ENCODE results near the gene DLX6.

GRCh38 chr7:96996958-96997511, 8.3 kb upstream of the DLX6 start:
- TF ChIP-seq CTCF (IDR thresholded peaks at IDR 0.05 in 2 of 3, conservative IDR thresholded peaks at IDR 0.05 in 1 of 3; ENCODE audit: borderline replicate concordance in 1 of 3, insufficient read depth in 1 of 3, low read depth in 2 of 3, low read length in 2 of 3) (no peak), JUND (IDR thresholded peaks at IDR 0.05) (no peak), POLR2A (IDR thresholded peaks at IDR 0.05; ENCODE audit: borderline replicate concordance, extremely low read depth, insufficient read depth, insufficient read length) (no peak), REST (IDR thresholded peaks at IDR 0.05; ENCODE audit: low read depth) (no peak), TCF7L2 (IDR thresholded peaks at IDR 0.05; ENCODE audit: borderline replicate concordance, extremely low read depth, insufficient read depth, insufficient read length) (no peak)
